Muscle layer of colon (tissue), 2 donors: ENCODE results near the gene OGA.
"Not testable (repeated sequence)": the region's sequence is repeated elsewhere in the genome, so short reads cannot be mapped to it uniquely, and the experiment has no call there.

Experiments used
- H3K27ac ChIP-seq: one replicate; pipeline ENCODE4 v1.7.0; 2013; ENCODE audit warnings: low read depth, mild to moderate bottlenecking, low read length, moderate library complexity
- H3K27me3 ChIP-seq, 2 donors: one replicate each; pipeline ENCODE4 v1.7.0; 2013; ENCODE audit warnings: low read length in 2 of 2, mild to moderate bottlenecking in 2 of 2; ENCODE audit not compliant: insufficient read depth in 2 of 2, control insufficient read depth in 1 of 2
- H3K36me3 ChIP-seq: one replicate; pipeline ENCODE4 v1.7.0; 2013; ENCODE audit warnings: mild to moderate bottlenecking, low read length; ENCODE audit not compliant: insufficient read depth
- H3K4me1 ChIP-seq: one replicate; pipeline ENCODE4 v1.7.0; 2013; ENCODE audit warnings: mild to moderate bottlenecking, low read length; ENCODE audit not compliant: insufficient read depth
- H3K4me3 ChIP-seq, 2 donors: one replicate each; pipeline ENCODE4 v1.7.0; 2013; ENCODE audit warnings: low read length in 2 of 2, low read depth in 1 of 2, mild to moderate bottlenecking in 1 of 2, moderate library complexity in 1 of 2
- H3K9ac ChIP-seq: one replicate; pipeline ENCODE4 v1.7.0; 2013; ENCODE audit warnings: low read length
- H3K9me3 ChIP-seq: one replicate; pipeline ENCODE4 v1.7.0; 2013; ENCODE audit warnings: mild to moderate bottlenecking, low read length
- donor health status: abdominal sarcoma.
- donor health status: Adenocarcinoma of cecum.

OGA gene

DNA sequence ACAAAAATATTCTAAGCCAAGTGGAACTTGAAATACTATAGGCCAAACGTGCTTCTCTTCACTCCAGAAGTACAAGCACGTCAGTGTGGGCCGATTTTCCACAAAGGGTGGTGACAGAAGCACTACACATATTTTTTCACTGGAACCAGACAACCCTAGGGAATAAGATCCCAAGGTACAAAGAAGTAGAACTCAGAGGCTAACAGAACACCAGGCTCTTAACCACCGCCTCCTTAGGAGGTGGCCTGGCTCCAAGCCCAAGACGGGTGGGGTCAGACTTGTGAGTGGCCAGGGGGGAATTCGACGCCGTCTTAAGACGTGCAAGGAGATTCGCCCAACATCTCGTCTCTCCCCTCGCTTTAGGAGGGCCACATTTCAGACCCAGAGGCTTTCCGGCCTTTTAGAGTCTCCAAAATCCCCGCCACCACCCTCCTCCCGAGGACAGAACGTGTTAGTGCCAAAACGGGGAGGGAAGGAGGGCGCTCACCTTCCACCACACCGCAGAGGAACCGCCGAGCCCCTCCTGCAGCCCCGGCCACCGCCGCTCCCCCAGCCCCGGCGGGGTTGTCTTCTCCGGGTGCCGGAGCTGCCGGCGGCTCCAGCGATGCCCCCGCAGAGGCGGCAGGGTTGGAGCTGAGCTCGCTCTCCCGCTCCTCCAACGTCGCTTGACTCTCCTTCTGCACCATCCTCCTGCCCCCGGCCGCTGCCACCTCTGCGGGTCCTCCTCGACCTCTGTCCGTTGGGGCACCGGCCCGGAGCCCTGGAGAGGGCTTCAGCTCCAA lies 716 bp downstream of the OGA start:
- peaks cover 32% of the 10 kb centered on the region for H3K4me1 ChIP-seq
- peak overlapping the region; percentile 98 for H3K4me3 ChIP-seq
- no peaks in the 10 kb centered on the region for H3K36me3 ChIP-seq
- H3K9ac ChIP-seq, result peak overlapping the region; percentile 83
- H3K9me3 ChIP-seq, result no peaks in the 10 kb centered on the region
- H3K27me3 ChIP-seq, result no peaks in the 10 kb centered on the region
- H3K27ac ChIP-seq, result peak overlapping the region; percentile 99

DNA sequence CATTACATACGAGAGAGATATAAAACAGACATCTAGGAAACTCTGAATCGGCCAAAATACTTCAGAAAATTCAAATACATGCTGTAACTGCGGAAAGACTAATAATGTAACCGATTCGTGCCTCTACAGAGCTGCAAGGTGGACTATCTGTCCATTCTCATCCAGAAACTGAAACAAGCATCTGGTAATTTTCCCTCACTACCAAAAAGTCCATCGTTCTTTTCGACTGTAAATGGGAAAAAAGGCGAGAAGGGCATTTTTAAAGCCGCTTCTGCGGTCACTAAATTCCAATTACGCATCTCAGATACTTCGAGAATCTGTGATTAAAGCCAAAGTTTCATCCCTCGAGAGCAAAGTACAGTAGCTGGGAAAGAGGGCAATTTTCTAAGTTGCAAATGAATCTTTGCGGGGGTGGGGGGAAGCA lies 1.3 kb downstream of the OGA start:
- Histone ChIP-seq H3K9me3 (no peaks in the 10 kb centered on the region), H3K4me1 (peaks cover 36% of the 10 kb centered on the region), H3K27ac (peak overlapping the region; percentile 99)

DNA sequence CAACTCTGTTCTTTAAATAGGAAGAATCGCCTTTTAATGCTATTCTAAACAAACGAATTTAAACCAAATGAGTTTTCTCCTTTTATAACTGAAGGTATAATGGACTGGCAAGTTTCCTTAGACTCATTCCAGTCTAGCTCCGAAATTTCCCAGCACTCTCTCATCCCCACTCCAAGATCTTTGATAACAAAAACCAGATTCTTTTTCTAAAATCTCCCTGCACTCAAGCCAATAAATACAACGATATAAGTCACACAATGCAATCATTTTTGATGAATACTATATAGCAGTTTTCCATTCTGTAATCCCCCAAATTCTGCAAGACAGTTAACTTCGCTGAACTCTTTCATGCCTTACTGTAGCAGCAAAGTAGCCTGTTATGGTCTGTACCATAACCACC lies 1.9 kb downstream of the OGA start:
- Histone ChIP-seq H3K36me3 (no peaks in the 10 kb centered on the region), H3K4me3 (peak overlapping the region; percentile 98), H3K9me3 (no peaks in the 10 kb centered on the region), H3K27me3 (no peaks in the 10 kb centered on the region), H3K9ac (peak overlapping the region; percentile 83), H3K4me1 (peaks cover 38% of the 10 kb centered on the region), H3K27ac (no peak overlapping the region)

More for the DNA sequence above, 1.3 kb downstream of the OGA start:
- peak overlapping the region; percentile 83 for H3K9ac ChIP-seq
- peak overlapping the region; percentile 98 for H3K4me3 ChIP-seq
- no peaks in the 10 kb centered on the region for H3K27me3 ChIP-seq
- no peaks in the 10 kb centered on the region for H3K36me3 ChIP-seq

DNA sequence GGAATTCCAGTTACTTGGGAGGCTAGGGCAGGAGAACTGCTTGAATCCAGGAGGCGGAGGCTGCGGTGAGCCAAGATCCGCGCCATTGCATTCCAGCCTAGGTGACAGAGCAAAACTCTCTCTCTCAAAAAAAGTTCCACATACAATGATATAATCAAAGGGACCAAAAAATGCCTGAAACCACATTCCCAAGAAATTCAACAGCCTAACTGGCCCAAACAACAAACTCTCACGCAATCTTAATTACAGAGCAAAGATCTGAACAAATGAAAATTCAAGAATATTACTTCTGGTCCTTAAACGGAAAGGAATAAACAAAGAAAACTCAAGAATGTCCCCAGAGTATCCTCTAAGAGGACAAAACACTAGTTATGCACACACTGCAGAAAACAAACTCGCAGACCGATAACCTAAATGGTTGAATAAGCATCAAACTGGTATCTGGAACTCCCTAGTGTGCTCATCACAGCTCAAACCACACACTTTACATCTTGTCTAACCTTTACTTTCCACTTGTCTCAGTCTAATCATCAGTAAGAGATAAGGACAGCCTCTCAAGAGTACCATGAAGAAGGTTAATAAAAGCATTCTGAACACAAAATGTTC lies 3.7 kb downstream of the OGA start:
- Histone ChIP-seq H3K36me3 (peaks cover 12% of the 10 kb centered on the region), H3K27ac (no peak overlapping the region), H3K9ac (no peak overlapping the region), H3K9me3 (no peaks in the 10 kb centered on the region), H3K27me3 (no peaks in the 10 kb centered on the region), H3K4me3 (peak overlapping the region in 1 of 2 donors; percentile 98), H3K4me1 (peaks cover 37% of the 10 kb centered on the region)

DNA sequence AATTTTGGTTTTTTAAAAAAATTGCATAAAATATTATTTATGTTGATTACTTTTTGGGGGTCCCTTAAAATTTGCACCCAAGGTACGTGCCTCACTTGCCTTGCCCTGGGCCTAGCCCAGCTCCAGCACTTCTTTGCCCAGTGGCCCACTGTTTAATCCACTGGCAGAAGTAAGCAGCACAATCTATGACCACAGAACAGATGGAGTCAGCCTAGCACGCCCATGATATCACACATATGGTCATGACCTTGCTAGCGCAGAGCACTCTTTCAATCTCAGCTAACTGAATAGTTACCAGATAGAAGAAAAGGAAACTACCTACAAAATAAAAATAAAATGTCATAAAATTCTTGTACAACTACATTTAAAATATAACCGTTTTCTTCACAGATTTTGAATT lies 5.6 kb downstream of the OGA start:
- peaks cover 25% of the 10 kb centered on the region for H3K36me3 ChIP-seq
- H3K4me3 ChIP-seq, result no peak overlapping the region
- H3K9ac ChIP-seq, result no peak overlapping the region
- H3K4me1 ChIP-seq, result peaks cover 31% of the 10 kb centered on the region
- H3K9me3 ChIP-seq, result no peaks in the 10 kb centered on the region
- no peaks in the 10 kb centered on the region for H3K27me3 ChIP-seq
- no peak overlapping the region for H3K27ac ChIP-seq

DNA sequence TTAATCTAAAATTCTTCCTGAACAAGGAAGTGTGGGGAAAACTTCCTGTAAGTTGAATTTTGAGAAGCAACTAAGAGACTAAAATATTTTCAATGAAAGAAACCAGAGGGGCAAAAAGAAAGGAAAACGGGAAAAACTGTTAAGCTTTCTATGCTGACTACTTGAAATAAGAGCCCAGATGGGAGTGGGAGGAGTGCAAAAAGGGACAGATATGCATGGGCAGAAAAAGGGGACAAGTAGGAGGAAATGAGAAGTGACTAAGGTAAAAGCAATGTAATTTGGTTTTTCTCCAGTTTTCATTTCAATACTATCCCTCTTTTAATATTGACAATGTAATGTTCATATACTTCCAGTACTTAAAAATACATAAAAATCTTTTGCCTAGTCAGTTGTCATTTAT lies 11.1 kb downstream of the OGA start:
- H3K9me3 ChIP-seq, result no peaks in the 10 kb centered on the region
- no peak overlapping the region for H3K27ac ChIP-seq
- H3K4me1 ChIP-seq, result peaks cover 4% of the 10 kb centered on the region
- no peak overlapping the region for H3K4me3 ChIP-seq
- H3K36me3 ChIP-seq, result peaks cover 63% of the 10 kb centered on the region
- H3K27me3 ChIP-seq, result no peaks in the 10 kb centered on the region
- no peak overlapping the region for H3K9ac ChIP-seq

DNA sequence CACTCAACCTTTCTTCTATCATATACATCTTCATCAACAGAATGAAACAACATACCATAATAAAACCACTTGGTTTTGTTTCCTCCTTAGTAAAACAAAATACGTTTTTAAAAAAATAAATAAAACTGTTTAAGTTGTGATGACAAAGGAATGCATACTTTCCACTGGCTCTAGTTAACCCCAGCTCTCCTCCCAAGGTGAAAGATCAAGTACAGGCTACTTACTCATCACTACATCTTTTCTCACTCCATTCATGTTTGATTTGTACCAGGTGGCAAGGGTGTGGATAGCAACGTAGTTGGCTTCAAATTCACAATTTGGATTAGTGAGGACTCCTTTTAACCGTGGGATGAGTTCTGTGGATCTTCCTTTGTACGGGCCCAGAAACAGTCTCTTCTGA lies 14.7 kb downstream of the OGA start:
- Histone ChIP-seq H3K36me3 (peaks cover 78% of the 10 kb centered on the region), H3K27me3 (no peaks in the 10 kb centered on the region), H3K9ac (no peak overlapping the region), H3K9me3 (no peaks in the 10 kb centered on the region), H3K4me1 (no peaks in the 10 kb centered on the region), H3K4me3 (no peak overlapping the region), H3K27ac (no peak overlapping the region)

DNA sequence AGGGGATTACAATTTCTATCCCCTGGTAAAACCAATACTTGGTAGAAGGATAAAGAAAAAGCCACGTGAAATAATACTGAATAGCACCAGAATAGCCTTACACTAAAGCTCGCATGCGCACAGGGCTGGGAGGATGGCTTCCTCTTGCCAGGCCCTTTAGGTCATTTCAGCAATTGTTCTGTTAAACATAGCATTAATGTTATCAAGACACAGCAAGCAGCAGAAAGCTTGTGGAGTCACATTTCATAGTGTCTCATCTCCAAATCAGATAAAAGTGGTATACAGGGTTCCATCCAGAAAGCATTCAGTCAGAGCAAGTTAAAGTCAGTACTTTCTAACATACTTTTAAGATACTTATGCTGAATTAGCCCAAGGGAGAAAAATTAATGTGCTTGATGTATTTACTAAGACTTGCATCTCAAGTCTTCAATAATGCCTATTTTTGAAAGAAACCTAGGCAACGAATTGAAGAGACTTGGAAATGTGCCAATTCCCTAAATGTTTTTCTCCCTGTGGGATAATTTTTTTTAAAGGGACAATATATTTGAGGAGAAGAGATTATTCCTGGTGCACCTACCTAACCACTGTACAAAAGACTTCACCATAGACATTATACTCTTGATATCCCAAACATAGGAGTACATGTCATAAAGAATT lies 20.7 kb downstream of the OGA start:
- Histone ChIP-seq H3K9me3 (no peaks in the 10 kb centered on the region), H3K27ac (no peak overlapping the region), H3K36me3 (peaks cover 75% of the 10 kb centered on the region), H3K4me3 (no peak overlapping the region), H3K9ac (no peak overlapping the region), H3K27me3 (no peaks in the 10 kb centered on the region), H3K4me1 (no peaks in the 10 kb centered on the region)

DNA sequence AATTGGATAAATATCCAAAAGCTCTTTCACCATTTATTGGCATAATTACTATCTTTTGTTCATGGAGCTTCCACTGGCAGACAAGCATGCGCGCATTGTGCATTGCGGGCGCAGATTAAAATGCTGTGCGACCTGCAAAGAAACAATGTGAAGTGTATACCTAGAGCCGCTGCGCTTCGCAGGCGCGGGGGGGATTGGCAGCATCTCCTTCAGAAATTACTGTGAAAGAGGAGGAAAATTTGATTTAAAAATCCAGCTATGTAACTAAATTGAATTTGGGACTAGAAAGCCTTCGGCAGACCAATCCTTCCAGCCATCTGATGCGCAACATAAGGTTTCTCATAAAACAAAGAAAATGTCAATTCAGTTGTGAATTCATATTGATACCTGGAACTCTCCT lies 24.7 kb downstream of the OGA start:
- Histone ChIP-seq H3K27ac (no peak overlapping the region), H3K4me3 (no peak overlapping the region), H3K36me3 (peaks cover 67% of the 10 kb centered on the region), H3K9ac (no peak overlapping the region), H3K9me3 (no peaks in the 10 kb centered on the region), H3K27me3 (no peaks in the 10 kb centered on the region), H3K4me1 (no peaks in the 10 kb centered on the region)

DNA sequence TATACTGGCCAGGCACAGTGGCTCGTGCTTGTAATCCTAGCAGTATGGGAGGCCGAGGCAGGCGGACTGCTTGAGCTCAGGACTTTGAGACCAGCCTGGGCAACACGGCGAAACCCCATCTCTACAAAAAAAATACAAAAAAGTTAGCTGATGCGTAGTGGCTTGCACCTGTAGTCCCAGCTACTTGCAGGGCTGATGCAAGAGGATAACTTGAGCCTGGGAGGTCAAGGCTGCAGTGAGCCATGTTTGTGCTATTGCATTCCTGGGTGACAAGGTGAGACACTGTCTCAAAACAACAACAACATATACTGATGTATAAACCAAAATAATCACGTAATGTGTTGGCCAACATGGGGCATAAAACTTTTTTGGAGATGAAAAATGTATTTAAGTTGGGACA lies 28.6 kb downstream of the OGA start:
- Histone ChIP-seq H3K27ac (no peak overlapping the region), H3K4me3 (no peak overlapping the region), H3K4me1 (no peaks in the 10 kb centered on the region), H3K36me3 (peaks cover 70% of the 10 kb centered on the region), H3K27me3 (no peaks in the 10 kb centered on the region), H3K9me3 (no peaks in the 10 kb centered on the region), H3K9ac (no peak overlapping the region)

DNA sequence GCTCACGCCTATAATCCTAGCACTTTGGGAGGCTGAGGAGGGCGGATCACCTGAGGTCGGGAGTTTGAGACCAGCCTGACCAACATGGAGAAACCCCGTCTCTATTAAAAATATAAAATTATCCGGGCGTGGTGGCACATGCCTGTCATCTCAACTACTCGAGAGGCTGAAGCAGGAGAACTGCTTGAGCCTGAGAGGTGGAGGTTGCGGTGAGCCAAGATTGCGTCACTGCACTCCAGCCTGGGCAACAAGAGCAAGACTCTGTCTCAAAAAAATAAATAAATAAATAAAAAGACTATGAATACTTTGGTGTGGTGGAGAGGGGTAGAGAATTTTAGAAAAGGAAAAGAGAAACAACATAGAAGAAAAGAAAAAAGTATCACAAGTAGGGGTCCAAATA lies 29.0 kb downstream of the OGA start:
- H3K4me3 ChIP-seq, H3K9ac ChIP-seq, H3K4me1 ChIP-seq, H3K27ac ChIP-seq, H3K9me3 ChIP-seq, H3K27me3 ChIP-seq: not testable (repeated sequence)
- H3K36me3 ChIP-seq, result peaks cover 67% of the 10 kb centered on the region
